GM12878 (cell line): ENCODE measurements around the gene PTAFR. TPM values are rescaled to one million over a fixed set of nuclear protein-coding genes. Genes with fewer than 3 reads are reported as not detected.
A peak's percentile ranks its signal among the peaks of the same experiment; 100 is the strongest.

Experiments
- ATF7 ChIP-seq: fragments of 450-650 bp; IDR thresholded peaks from 2 replicates; pipeline ENCODE4 v1.6.1; 2016; ENCODE audit warnings: low read depth, mild to moderate bottlenecking
- CEBPZ ChIP-seq: fragments of 150-350 bp; IDR thresholded peaks from 2 replicates; pipeline ENCODE4 v1.6.1; 2016; ENCODE audit warnings: low read depth, low read length
- DPF2 ChIP-seq: fragments of 450-650 bp; IDR thresholded peaks from 2 replicates; pipeline ENCODE4 v1.6.1; 2017; ENCODE audit warnings: mild to moderate bottlenecking
- E2F4 ChIP-seq: IDR thresholded peaks from 2 replicates; pipeline ENCODE4 v1.6.1; 2012; ENCODE audit warnings: low read depth, low read length, improper control_type of control experiment
- EED ChIP-seq: sonication (generic); IDR thresholded peaks from 2 replicates; pipeline ENCODE4 v1.6.1; 2016; ENCODE audit warnings: antibody characterized with exemption, low read depth
- ETV6 ChIP-seq, 2 experiments: fragments of 450-650 bp in 1 of 2; IDR thresholded peaks in 1 of 2; conservative IDR thresholded peaks in 1 of 2; 2 replicates each; pipeline ENCODE4 v1.6.1; 2014; ENCODE audit warnings: antibody characterized with exemption in 1 of 2, borderline replicate concordance in 1 of 2, low read depth in 1 of 2, mild to moderate bottlenecking in 1 of 2, moderate library complexity in 1 of 2
- HCFC1 ChIP-seq: fragments of 150-350 bp; IDR thresholded peaks from 2 replicates; pipeline ENCODE4 v1.6.1; 2014; ENCODE audit warnings: low read length
- JUND ChIP-seq: IDR thresholded peaks from 2 replicates; pipeline ENCODE4 v1.6.1; 2012; ENCODE audit warnings: low read depth, mild to moderate bottlenecking, low read length, improper control_type of control experiment, moderate library complexity
- MEF2A ChIP-seq: IDR thresholded peaks from 2 replicates; pipeline ENCODE4 v1.6.1; 2011; ENCODE audit warnings: low read depth, mild to moderate bottlenecking, low read length, moderate library complexity; ENCODE audit not compliant: insufficient read depth
- MLLT1 ChIP-seq: fragments of 450-650 bp; IDR thresholded peaks from 2 replicates; pipeline ENCODE4 v1.6.1; 2016; ENCODE audit warnings: mild to moderate bottlenecking
- POLR2A ChIP-seq: IDR thresholded peaks from 2 replicates; pipeline ENCODE4 v1.6.1; 2011; ENCODE audit warnings: low read depth, mild to moderate bottlenecking, low read length
- RB1 ChIP-seq: fragments of 450-650 bp; formaldehyde crosslinking; IDR thresholded peaks from 2 replicates; pipeline ENCODE4 v1.6.1; 2017; ENCODE audit warnings: mild to moderate bottlenecking, borderline replicate concordance
- RUNX3 ChIP-seq: IDR thresholded peaks from 2 replicates; pipeline ENCODE4 v1.6.1; 2012; ENCODE audit warnings: low read length, inconsistent platforms
- SPI1 ChIP-seq: IDR thresholded peaks from 2 replicates; pipeline ENCODE4 v1.6.1; 2011; ENCODE audit warnings: low read depth, mild to moderate bottlenecking, low read length, moderate library complexity, borderline replicate concordance; ENCODE audit not compliant: insufficient read depth
- SREBF2 ChIP-seq: IDR thresholded peaks from 2 replicates; pipeline ENCODE4 v1.6.1; 2012; ENCODE audit warnings: mild to moderate bottlenecking, low read length
- STAT1 ChIP-seq: fragments of 450-650 bp; conservative IDR thresholded peaks from 2 replicates; pipeline ENCODE4 v1.6.1; 2014; ENCODE audit warnings: antibody characterized with exemption, mild to moderate bottlenecking
- ZBED1 ChIP-seq: IDR thresholded peaks from 2 replicates; pipeline ENCODE4 v1.6.1; 2016; ENCODE audit warnings: borderline replicate concordance
- ZBTB11 ChIP-seq: fragments of 450-650 bp; formaldehyde crosslinking; IDR thresholded peaks from 2 replicates; pipeline ENCODE4 v1.5.0; 2022; ENCODE audit warnings: mild to moderate bottlenecking, missing genetic modification characterization
- ZNF207 ChIP-seq: fragments of 450-650 bp; IDR thresholded peaks from 2 replicates; pipeline ENCODE4 v1.6.1; 2014; ENCODE audit warnings: antibody characterized with exemption, mild to moderate bottlenecking, borderline replicate concordance
- polyA plus RNA-seq, 11 experiments: library from polyadenylated mRNA; depleted of rRNA in 4 of 11; unstranded in 6 of 11; stranded (reverse) in 5 of 11; fragments of >200 nt; fragmentation: Nextera tagmentation in 4 of 11; fragmentation: Illumina TruSeq in 1 of 11; extraction: Ambion mirVana in 4 of 11; extraction: Trizol in 1 of 11; gene quantifications; 1 replicate in 1 of 11; 2 replicates in 10 of 11; pipeline versions ENCODE4 v1.2.1 to v1.2.3, GENCODE V29; 2011 to 2016; ENCODE audit warnings: inconsistent platforms in 2 of 11, missing spikeins in 2 of 11, low read depth in 1 of 11
- total RNA-seq, 4 experiments: library from RNA; depleted of rRNA in 3 of 4; stranded (reverse); fragments of >200 nt in 3 of 4; fragmentation: Illumina TruSeq in 1 of 4; extraction: Trizol in 1 of 4; gene quantifications; 2 replicates each; pipeline versions ENCODE4 v1.2.1 to v1.2.3, GENCODE V29; 2013 to 2021
- TF ChIP-seq, protein P1 (sequence below): IDR thresholded peaks from 2 replicates; pipeline ENCODE4 v1.6.1; 2011; ENCODE audit warnings: borderline replicate concordance, low read depth, mild to moderate bottlenecking, moderate library complexity, mixed read lengths, low read length; ENCODE audit not compliant: insufficient read depth; ENCODE audit errors: extremely low read length

Gene PTAFR
- total and polyA plus RNA-seq, 10 of the 15 experiments (the other 5 are each of a cell fraction or from before 2014, with no cell fraction given) = 17.5 to 251 (median 27.7) TPM

DNA sequence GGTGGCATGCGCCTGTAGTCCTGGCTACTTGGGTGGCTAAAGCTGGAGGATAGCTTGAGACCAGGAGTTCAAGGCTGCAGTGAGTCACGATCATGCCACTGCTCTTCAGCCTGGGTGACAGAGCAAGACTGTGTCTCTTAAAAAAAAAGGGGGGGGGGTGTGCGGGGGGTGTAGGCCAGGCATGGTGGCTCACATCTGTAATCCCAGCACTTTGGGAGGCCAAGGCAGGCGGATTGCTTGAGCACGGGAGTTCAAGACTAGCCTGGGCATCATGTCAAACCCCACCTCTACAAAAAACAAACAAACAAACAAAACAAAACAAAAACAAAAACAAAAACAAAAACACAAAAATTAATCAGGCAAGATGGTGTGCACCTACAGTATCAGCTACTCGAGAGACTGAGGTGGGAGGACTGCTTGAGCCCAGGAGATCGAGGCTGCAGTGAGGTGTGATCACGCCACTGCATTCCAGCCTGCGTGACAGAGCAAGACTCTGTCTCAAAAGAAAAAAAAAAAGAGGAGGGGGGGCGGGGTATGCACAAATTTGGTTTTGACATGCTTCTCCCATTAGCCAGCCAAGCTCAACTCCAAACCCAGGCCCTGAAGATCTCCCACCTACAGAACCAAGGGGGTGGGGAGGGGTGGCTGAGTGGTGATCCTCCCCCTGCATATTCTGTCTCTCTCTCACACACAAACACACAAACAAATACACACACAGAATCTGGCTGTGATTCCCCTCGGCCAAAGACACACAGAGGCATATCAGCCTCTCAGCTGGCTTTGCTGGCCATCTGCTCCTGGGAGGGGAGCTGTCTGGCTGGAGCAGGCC, 3.1 kb downstream of the PTAFR start (continued):
- no peak for TF ChIP-seq RB1
- no peak for TF ChIP-seq ZNF207
- TF ChIP-seq JUND = 0 out of 2 replicates have a peak, but pooled peaks have one; percentile 2
- TF ChIP-seq ZBTB11 (CRISPR knock-in tag) = no peak
- TF ChIP-seq ATF7 = peak; percentile 45
- no peak for TF ChIP-seq SREBF2
- no peak for TF ChIP-seq MEF2A
- TF ChIP-seq, protein P1, sequence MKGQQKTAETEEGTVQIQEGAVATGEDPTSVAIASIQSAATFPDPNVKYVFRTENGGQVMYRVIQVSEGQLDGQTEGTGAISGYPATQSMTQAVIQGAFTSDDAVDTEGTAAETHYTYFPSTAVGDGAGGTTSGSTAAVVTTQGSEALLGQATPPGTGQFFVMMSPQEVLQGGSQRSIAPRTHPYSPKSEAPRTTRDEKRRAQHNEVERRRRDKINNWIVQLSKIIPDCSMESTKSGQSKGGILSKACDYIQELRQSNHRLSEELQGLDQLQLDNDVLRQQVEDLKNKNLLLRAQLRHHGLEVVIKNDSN = no peak
- no peak for TF ChIP-seq SPI1
- no peak for TF ChIP-seq ETV6 (conservative IDR thresholded peaks at IDR 0.05 in 1 of 2, IDR thresholded peaks at IDR 0.05 in 1 of 2; ENCODE audit: borderline replicate concordance in 1 of 2, low read depth in 1 of 2)
- no peak for TF ChIP-seq DPF2
- TF ChIP-seq HCFC1 = no peak
- TF ChIP-seq CEBPZ = no peak
- TF ChIP-seq POLR2A = no peak
- TF ChIP-seq EED = no peak
- peak; percentile 25; the same call in 1 of the 2 replicates for TF ChIP-seq RUNX3
- no peak for TF ChIP-seq E2F4
- no peak for TF ChIP-seq STAT1
- TF ChIP-seq MLLT1 = peak; percentile 72
- TF ChIP-seq ZBED1 = no peak; the same call in 1 of the 2 replicates
